B cell (primary cell): ENCODE data around the gene SCYGR5. TPM values are rescaled to one million over a fixed set of nuclear protein-coding genes. Genes with fewer than 3 reads are reported as not detected.

Experiments
- ATAC-seq: fragments of 200-7000 bp; cut with Tn5 transposase; one replicate; pipeline ENCODE4 v1.10.0; 2021; ENCODE audit warnings: low read depth, mild to moderate bottlenecking, moderate number of reproducible peaks, moderate library complexity
- CTCF ChIA-PET: fragments of 350-600 bp; sonication (Branson Sonifier 250); formaldehyde crosslinking; loops from one replicate; lab custom pipeline; 2021; ENCODE audit warnings: antibody characterized with exemption, inconsistent platforms; lab: Charles Lee
- POLR2A ChIA-PET: fragments of 350-600 bp; sonication (Branson Sonifier 250); formaldehyde crosslinking; loops from one replicate; lab custom pipeline; 2021; ENCODE audit warnings: antibody characterized with exemption; lab: Charles Lee
- DNase-seq: peaks from one replicate; pipeline ENCODE4 v3.0.0; 2013
- H2AFZ ChIP-seq: 2 replicates; pipeline ENCODE4 v1.6.1; 2012; ENCODE audit warnings: mild to moderate bottlenecking, low read depth, low read length; ENCODE audit not compliant: insufficient read depth, poor library complexity, severe bottlenecking
- H3K27ac ChIP-seq, 2 donors: 1 replicate in 1 of 2; 2 replicates in 1 of 2; pipeline ENCODE4 v1.5.1; 2012 to 2013; ENCODE audit warnings: low read length in 2 of 2, mild to moderate bottlenecking in 2 of 2, moderate library complexity in 1 of 2
- H3K27me3 ChIP-seq, 4 experiments: fragments of 200-600 bp in 1 of 4; sonication (generic) in 1 of 4; replicated peaks in 1 of 4; 1 replicate in 2 of 4; 2 replicates in 2 of 4; pipeline versions ENCODE4 v1.6.1 to v1.7.0; 2013 to 2016; ENCODE audit warnings: low read length in 3 of 4, mild to moderate bottlenecking in 2 of 4, mixed read lengths in 1 of 4, moderate library complexity in 1 of 4; ENCODE audit not compliant: insufficient read depth in 4 of 4, control insufficient read depth in 3 of 4; ENCODE audit errors: control extremely low read depth in 1 of 4
- H3K36me3 ChIP-seq, 2 experiments: replicated peaks in 1 of 2; 1 replicate in 1 of 2; 2 replicates in 1 of 2; pipeline versions ENCODE4 v1.6.1 to v1.7.1; 2013; ENCODE audit warnings: low read length in 1 of 2; ENCODE audit not compliant: insufficient read depth in 2 of 2, control insufficient read depth in 1 of 2; ENCODE audit errors: control extremely low read depth in 1 of 2, extremely low read depth in 1 of 2
- H3K4me1 ChIP-seq, 2 donors: fragments of 200-600 bp in 1 of 2; sonication (generic) in 1 of 2; 1 replicate in 1 of 2; 2 replicates in 1 of 2; pipeline versions ENCODE4 v1.5.1 to v1.6.1; 2013 to 2017; ENCODE audit warnings: low read length in 2 of 2; ENCODE audit not compliant: control insufficient read depth in 2 of 2, insufficient read depth in 2 of 2
- H3K4me2 ChIP-seq: replicated peaks from 2 replicates; pipeline ENCODE3; 2012; ENCODE audit warnings: mild to moderate bottlenecking, low read depth, low read length; ENCODE audit not compliant: poor library complexity, severe bottlenecking
- H3K4me3 ChIP-seq, 5 experiments: fragments of 200-600 bp in 1 of 5; sonication (generic) in 1 of 5; 1 replicate in 3 of 5; 2 replicates in 2 of 5; pipeline versions ENCODE4 v1.5.1 to v1.7.0; 2011 to 2016; ENCODE audit warnings: low read length in 4 of 5, mild to moderate bottlenecking in 4 of 5, low read depth in 2 of 5, control low read depth in 1 of 5, moderate library complexity in 1 of 5; ENCODE audit not compliant: insufficient read depth in 1 of 5; ENCODE audit errors: control extremely low read depth in 1 of 5, extremely low read depth in 1 of 5
- H3K79me2 ChIP-seq: fragments of 200-600 bp; sonication (generic); one replicate; pipeline ENCODE4 v1.6.0; 2016; ENCODE audit warnings: low read length; ENCODE audit not compliant: control insufficient read depth, insufficient read depth
- H3K9ac ChIP-seq: fragments of 200-600 bp; sonication (generic); 2 replicates; pipeline ENCODE4 v1.6.1; 2017; ENCODE audit warnings: mild to moderate bottlenecking, low read length, moderate library complexity
- H3K9me3 ChIP-seq, 3 donors: one replicate each; pipeline versions ENCODE4 v1.6.1 to v1.7.1; 2013; ENCODE audit warnings: low read length in 2 of 3; ENCODE audit not compliant: control insufficient read depth in 2 of 3, insufficient read depth in 1 of 3; ENCODE audit errors: control extremely low read depth in 1 of 3
- H4K20me1 ChIP-seq: 2 replicates; pipeline ENCODE4 v1.6.0; 2012; ENCODE audit warnings: mild to moderate bottlenecking, low read length; ENCODE audit not compliant: insufficient read depth, control insufficient read depth, poor library complexity, severe bottlenecking
- H3K27ac Mint-ChIP-seq: one replicate; pipeline ENCODE4 v1.8.0; 2021; ENCODE audit warnings: mixed read lengths
- H3K27me3 Mint-ChIP-seq: one replicate; pipeline ENCODE4 v1.8.0; 2021; ENCODE audit warnings: mixed read lengths
- H3K4me1 Mint-ChIP-seq: one replicate; pipeline ENCODE4 v1.8.0; 2021; ENCODE audit warnings: mixed read lengths
- H3K4me3 Mint-ChIP-seq: one replicate; pipeline ENCODE4 v1.8.0; 2021; ENCODE audit warnings: mixed read lengths
- H3K9me3 Mint-ChIP-seq: one replicate; pipeline ENCODE4 v1.8.0; 2022; ENCODE audit warnings: mixed read lengths; ENCODE audit not compliant: insufficient read depth
- CTCF ChIP-seq: fragments of 200-600 bp; IDR thresholded peaks from one replicate; pipeline ENCODE4 v1.8.0; 2022; ENCODE audit warnings: antibody characterized with exemption, mild to moderate bottlenecking
- EZH2 ChIP-seq: IDR thresholded peaks from 2 replicates; pipeline ENCODE4 v1.6.1; 2012; ENCODE audit warnings: borderline replicate concordance, low read depth, mild to moderate bottlenecking, moderate library complexity, low read length; ENCODE audit not compliant: insufficient read depth, poor library complexity, severe bottlenecking
- WGBS: methylation state at CpG from one replicate; pipeline ENCODE4 v1.1.5; 2013; ENCODE audit warnings: missing lambda C conversion rate; ENCODE audit not compliant: insufficient coverage; 5-methylcytosine and 5-hydroxymethylcytosine counted together
- intact Hi-C: fragments of 100-400 bp; cut with micrococcal nuclease; formaldehyde crosslinking; loops from one replicate; pipeline ENCODE4 v1.10.0; 2022
- polyA plus RNA-seq: library from polyadenylated mRNA; depleted of rRNA; stranded (reverse); fragments of >200 nt; gene quantifications from 2 replicates; pipeline ENCODE4 v1.2.3, GENCODE V29; 2012
- total RNA-seq, 2 donors: library from RNA; stranded (reverse); fragments of 120-200 nt in 1 of 2; gene quantifications; 1 replicate in 1 of 2; 2 replicates in 1 of 2; pipeline versions ENCODE4 v1.2.3 to v1.2.4, GENCODE V29; 2013 to 2022

Gene SCYGR5
- total and polyA plus RNA-seq, 2 donors (not counting 1 experiment from before 2014, with no cell fraction given) = not detected

- ChIA-PET CTCF (no interaction called here), POLR2A (no interaction called here)
- no peaks in the 10 kb centered on the region for H3K27me3 ChIP-seq
- TF ChIP-seq EZH2 (no peak), CTCF (no peak)
- no peak overlapping the region for H3K9ac ChIP-seq
- no peaks in the 10 kb centered on the region for H3K4me1 Mint-ChIP-seq
- DNase-seq (no peak), ATAC-seq (no peak)
- no peaks in the 10 kb centered on the region for H3K79me2 ChIP-seq
- 91% methylated on average over 2 of the region's 5 CpGs for WGBS
- H3K36me3 ChIP-seq = no peaks in the 10 kb centered on the region
- H3K4me2 ChIP-seq = no peak overlapping the region
- H3K27me3 Mint-ChIP-seq = peaks cover 20% of the 10 kb centered on the region
- H2AFZ ChIP-seq = no peak overlapping the region
- no peaks in the 10 kb centered on the region for H3K4me1 ChIP-seq
- no peak overlapping the region for H3K27ac ChIP-seq
- no peak overlapping the region for H3K4me3 Mint-ChIP-seq
- intact Hi-C loops = no loop called here
- H4K20me1 ChIP-seq = no peaks in the 10 kb centered on the region
- H3K27ac Mint-ChIP-seq = no peak overlapping the region
- no peak overlapping the region for H3K4me3 ChIP-seq
- no peaks in the 10 kb centered on the region for H3K9me3 ChIP-seq
- H3K9me3 Mint-ChIP-seq = no peaks in the 10 kb centered on the region
These were observed 7.9 kb downstream of the SCYGR5 start for GRCh38 chr2:227674485-227674884.

GRCh38 chr2:227677928-227678327, 11.3 kb downstream of the SCYGR5 start:
- Mint-ChIP-seq H3K27ac (no peak overlapping the region), H3K9me3 (no peaks in the 10 kb centered on the region), H3K4me3 (no peak overlapping the region), H3K27me3 (peaks cover 11% of the 10 kb centered on the region), H3K4me1 (no peaks in the 10 kb centered on the region)
- Histone ChIP-seq H2AFZ (no peak overlapping the region), H3K79me2 (no peaks in the 10 kb centered on the region), H3K9me3 (peaks cover 0 to 4% (median 0%) of the 10 kb centered on the region in 3 donors), H3K9ac (no peak overlapping the region), H3K36me3 (no peaks in the 10 kb centered on the region), H3K27me3 (no peaks in the 10 kb centered on the region), H4K20me1 (no peaks in the 10 kb centered on the region), H3K4me2 (no peak overlapping the region), H3K4me3 (no peak overlapping the region), H3K4me1 (no peaks in the 10 kb centered on the region), H3K27ac (no peak overlapping the region)
- ChIA-PET POLR2A (no interaction called here), CTCF (no interaction called here)
- TF ChIP-seq CTCF (no peak), EZH2 (no peak)
- DNase-seq (no peak), ATAC-seq (no peak)
- intact Hi-C loops = no loop called here
- no CpG with 5 or more reads among the region's 3 CpGs for WGBS
